Measurements from ENCODE around the gene ZNF521. TPM values are rescaled to one million over a fixed set of nuclear protein-coding genes. Genes with fewer than 3 reads are reported as not detected.

Gene ZNF521
- total and polyA plus RNA-seq, 8 donors, result 0.80 to 290 (median 11.1) TPM

DNA sequence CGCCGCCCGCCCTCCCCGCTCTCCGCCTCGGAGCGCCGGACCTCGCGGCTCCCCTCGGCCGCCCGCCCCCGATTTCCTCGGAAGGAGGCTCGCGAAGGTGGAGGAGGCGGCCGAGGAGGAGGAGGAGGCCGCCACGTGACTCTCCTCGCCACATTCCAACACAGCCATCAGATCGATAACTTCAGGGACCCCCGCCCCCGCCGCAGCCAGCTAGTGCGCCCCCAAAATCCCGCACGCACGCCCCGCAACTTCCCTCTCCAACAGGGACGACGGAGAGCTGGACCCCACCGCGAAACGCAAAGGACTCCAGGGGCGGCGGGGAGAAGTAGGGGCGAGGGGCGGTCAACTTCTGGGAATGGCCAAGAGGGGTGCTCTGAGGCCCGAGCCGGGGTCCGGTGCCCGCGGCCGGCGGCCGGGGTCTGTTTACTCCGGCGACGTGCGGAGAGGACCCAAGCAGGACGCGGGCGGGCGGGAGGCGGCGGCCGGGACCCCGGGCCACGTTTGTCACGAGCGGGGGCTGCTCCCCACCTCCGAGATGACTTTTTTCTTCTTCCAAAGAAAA is 2.0 kb downstream of the ZNF521 start:
- peak in 1 of 2 donors; percentile 60 for DNase-seq
- no peak for TF ChIP-seq EP300 (IDR thresholded peaks at IDR 0.05)
- TF ChIP-seq POLR2AphosphoS5 (IDR thresholded peaks at IDR 0.05), result no peak
- no peak for TF ChIP-seq POLR2A (IDR thresholded peaks at IDR 0.05)
- no peak for TF ChIP-seq CTCF (IDR thresholded peaks at IDR 0.05)
- Histone ChIP-seq H3K4me3 (peak overlapping the region; percentile 58 to 82 (median 66)), H3K4me1 (peaks cover 18 to 42% (median 23%) of the 10 kb centered on the region in 4 donors), H3K36me3 (no peaks in the 10 kb centered on the region), H3K27me3 (peaks cover 0 to 78% (median 31%) of the 10 kb centered on the region in 3 donors), H3K27ac (peak overlapping the region; percentile 81 to 90 (median 89)), H3K9me3 (peaks cover 0 to 7% (median 0%) of the 10 kb centered on the region in 4 donors)
- WGBS, 5 donors, result 1 to 3% (median 1%) methylated on average over 31 to 64 of the region's 64 CpGs
- intact Hi-C loops (cut with DNase I; ENCODE audit: low total_unique reads), result no loop called here

DNA sequence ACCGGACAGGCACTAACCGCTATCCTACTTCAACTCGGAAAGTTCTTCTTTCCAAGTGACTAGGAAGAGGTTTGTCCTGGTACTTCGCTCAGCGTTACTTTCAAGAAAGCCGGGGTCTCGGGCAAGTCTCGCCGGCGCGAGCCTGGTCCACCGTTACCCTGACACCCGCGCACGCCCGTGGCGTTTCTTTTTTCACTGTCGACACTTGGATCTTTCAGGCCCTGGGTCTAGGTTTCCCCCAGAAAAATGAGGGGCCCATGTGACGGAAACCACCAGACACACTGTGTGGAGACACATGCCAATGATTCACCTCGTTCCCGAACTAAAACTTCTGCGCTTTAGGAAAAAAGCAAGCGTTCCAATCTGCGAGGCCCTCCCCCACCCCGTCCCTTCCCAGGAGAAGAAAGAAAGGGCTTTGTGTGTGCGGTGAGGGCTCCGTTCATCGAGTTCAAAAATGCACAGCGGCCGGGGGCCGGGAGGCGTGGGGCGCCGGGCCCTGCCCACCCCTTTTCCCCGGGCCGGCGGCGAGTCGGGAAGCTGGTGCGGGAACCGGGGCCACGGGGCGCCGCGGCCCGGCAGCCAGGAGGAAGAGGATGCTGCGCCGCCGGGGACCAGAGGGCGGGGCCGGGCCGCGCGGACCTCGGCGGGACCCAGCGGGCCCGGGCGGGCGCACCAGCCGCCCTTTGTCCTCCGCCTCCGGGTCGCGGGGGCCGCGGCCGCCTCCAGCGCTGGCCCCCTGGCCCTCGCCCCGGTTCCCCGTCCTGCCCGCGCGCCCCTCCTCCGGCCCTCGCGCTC is 2.6 kb downstream of the ZNF521 start:
- DNase-seq, result peak in 1 of 2 donors; percentile 62
- peaks cover 0 to 7% (median 0%) of the 10 kb centered on the region in 4 donors for H3K9me3 ChIP-seq
- intact Hi-C loops (cut with DNase I; ENCODE audit: low total_unique reads), result no loop called here
- peak overlapping the region; percentile 58 to 82 (median 66) for H3K4me3 ChIP-seq
- H3K27ac ChIP-seq, result peak overlapping the region; percentile 81 to 90 (median 89)
- H3K36me3 ChIP-seq, result no peaks in the 10 kb centered on the region
- H3K4me1 ChIP-seq, result peaks cover 18 to 46% (median 23%) of the 10 kb centered on the region in 4 donors
- TF ChIP-seq CTCF (IDR thresholded peaks at IDR 0.05), result no peak
- no peak for TF ChIP-seq POLR2A (IDR thresholded peaks at IDR 0.05)
- TF ChIP-seq EP300 (IDR thresholded peaks at IDR 0.05), result no peak
- no peak for TF ChIP-seq POLR2AphosphoS5 (IDR thresholded peaks at IDR 0.05)
- peaks cover 0 to 78% (median 31%) of the 10 kb centered on the region in 3 donors for H3K27me3 ChIP-seq
- WGBS, 5 donors, result 4 to 9% (median 7%) methylated on average over 37 to 77 of the region's 78 CpGs

DNA sequence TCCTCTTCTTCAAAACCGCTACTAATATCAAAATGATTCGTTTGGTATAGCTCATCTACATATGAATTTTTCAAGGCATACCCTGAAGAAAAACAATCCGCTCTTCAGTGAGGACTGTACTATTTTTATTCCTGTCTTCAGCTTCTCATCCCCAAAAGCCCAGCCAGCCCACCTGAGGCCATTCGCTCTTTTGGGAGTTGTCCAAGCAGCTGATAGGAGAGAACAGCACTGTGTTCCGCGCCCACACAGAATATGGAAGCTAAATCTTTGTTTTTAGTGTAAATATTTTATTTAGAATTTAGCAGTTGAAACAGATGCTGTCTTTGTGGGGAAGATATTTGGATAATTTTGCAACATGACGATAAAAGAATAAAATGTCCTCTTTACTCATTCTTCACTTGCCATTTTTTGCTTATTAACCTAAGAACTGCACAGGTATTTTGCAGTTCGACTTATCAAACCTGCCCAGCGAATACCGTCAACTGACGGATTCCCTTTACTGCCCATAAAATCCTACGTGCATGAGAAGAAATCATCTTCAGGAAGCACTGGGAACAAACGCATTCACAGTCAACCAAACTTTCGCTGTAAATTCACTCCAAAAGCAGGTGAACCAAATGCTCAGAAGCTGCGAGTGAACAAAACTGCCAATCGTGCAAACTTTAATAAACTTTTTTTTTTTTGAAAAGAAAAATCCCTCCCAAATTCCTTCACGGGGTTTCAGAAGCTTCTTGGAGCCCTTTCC is 3.4 kb downstream of the ZNF521 start:
- peaks cover 0 to 7% (median 0%) of the 10 kb centered on the region in 4 donors for H3K9me3 ChIP-seq
- WGBS, 5 donors, result 57 to 72% (median 67%) methylated on average over 17 of the region's 17 CpGs
- H3K27me3 ChIP-seq, result peaks cover 0 to 71% (median 31%) of the 10 kb centered on the region in 3 donors

More for the DNA sequence above, 3.4 kb downstream of the ZNF521 start:
- Histone ChIP-seq H3K4me1 (peaks cover 18 to 46% (median 23%) of the 10 kb centered on the region in 4 donors), H3K27ac (peak overlapping the region; percentile 69 to 90 (median 89)), H3K4me3 (peak overlapping the region; percentile 58 to 82 (median 66)), H3K36me3 (no peaks in the 10 kb centered on the region)
- DNase-seq, result no peak
- TF ChIP-seq EP300 (IDR thresholded peaks at IDR 0.05) (no peak), CTCF (IDR thresholded peaks at IDR 0.05) (no peak), POLR2A (IDR thresholded peaks at IDR 0.05) (no peak), POLR2AphosphoS5 (IDR thresholded peaks at IDR 0.05) (no peak)
- intact Hi-C loops (cut with DNase I; ENCODE audit: low total_unique reads), result no loop called here
